Loucy (cell line): ENCODE results near the gene DCAF15.

Experiments used
- H2AFZ ChIP-seq: fragments of 200-600 bp; sonication (generic); 2 replicates; pipeline ENCODE4 v1.6.0; 2016; ENCODE audit warnings: antibody characterized with exemption, mild to moderate bottlenecking, low read length, moderate library complexity
- H3F3A ChIP-seq: fragments of 200-600 bp; 2 replicates; pipeline ENCODE4 v1.6.0; 2016; ENCODE audit warnings: antibody characterized with exemption, low read depth, mild to moderate bottlenecking
- H3K27me3 ChIP-seq: fragments of 200-600 bp; sonication (generic); 2 replicates; pipeline ENCODE4 v1.6.1; 2014; ENCODE audit warnings: low read length, mild to moderate bottlenecking; ENCODE audit not compliant: insufficient read depth, poor library complexity, severe bottlenecking
- H3K36me3 ChIP-seq: fragments of 200-600 bp; sonication (generic); 2 replicates; pipeline ENCODE4 v1.6.1; 2016; ENCODE audit warnings: low read length; ENCODE audit not compliant: insufficient read depth
- H3K4me1 ChIP-seq: fragments of 200-600 bp; sonication (generic); 2 replicates; pipeline ENCODE4 v1.5.1; 2014; ENCODE audit warnings: low read length, mild to moderate bottlenecking; ENCODE audit not compliant: insufficient read depth, poor library complexity, severe bottlenecking
- H3K4me2 ChIP-seq: fragments of 200-600 bp; sonication (generic); 2 replicates; pipeline ENCODE4 v1.6.0; 2014; ENCODE audit warnings: antibody characterized with exemption, low read length, low read depth, mild to moderate bottlenecking; ENCODE audit not compliant: poor library complexity, severe bottlenecking
- H3K4me3 ChIP-seq: fragments of 200-600 bp; sonication (generic); 2 replicates; pipeline ENCODE4 v1.5.1; 2014; ENCODE audit warnings: low read length, mild to moderate bottlenecking, mixed read lengths; ENCODE audit not compliant: poor library complexity, severe bottlenecking
- H3K79me2 ChIP-seq: fragments of 200-600 bp; sonication (generic); 2 replicates; pipeline ENCODE4 v1.6.1; 2014; ENCODE audit warnings: low read length; ENCODE audit not compliant: insufficient read depth
- H3K9ac ChIP-seq: fragments of 200-600 bp; sonication (generic); 2 replicates; pipeline ENCODE4 v1.6.0; 2014; ENCODE audit warnings: mild to moderate bottlenecking, low read depth, low read length, moderate library complexity; ENCODE audit not compliant: poor library complexity, severe bottlenecking
- H3K9me2 ChIP-seq: fragments of 200-600 bp; sonication (generic); replicated peaks from 2 replicates; pipeline ENCODE4 v1.6.1; 2016; ENCODE audit warnings: low read depth, low read length, mixed read lengths
- H3K9me3 ChIP-seq: fragments of 200-600 bp; sonication (generic); 2 replicates; pipeline ENCODE4 v1.6.1; 2014; ENCODE audit warnings: mild to moderate bottlenecking, antibody characterized with exemption, low read length, low read depth; ENCODE audit not compliant: insufficient read depth
- H4K20me1 ChIP-seq: fragments of 200-600 bp; sonication (generic); 2 replicates; pipeline ENCODE4 v1.6.0; 2014; ENCODE audit warnings: antibody characterized with exemption, low read length, mild to moderate bottlenecking; ENCODE audit not compliant: insufficient read depth, poor library complexity, severe bottlenecking
- EZH2phosphoT487 ChIP-seq: fragments of 200-600 bp; IDR thresholded peaks from 2 replicates; pipeline ENCODE4 v1.6.1; 2018; ENCODE audit warnings: antibody characterized with exemption, mild to moderate bottlenecking, moderate library complexity, borderline replicate concordance
- TF ChIP-seq, protein P1 (sequence below): fragments of 200-600 bp; sonication (generic); conservative IDR thresholded peaks from 2 replicates; pipeline ENCODE4 v1.5.1; 2014; ENCODE audit warnings: mild to moderate bottlenecking, antibody characterized with exemption, low read length

The DCAF15 gene

DNA sequence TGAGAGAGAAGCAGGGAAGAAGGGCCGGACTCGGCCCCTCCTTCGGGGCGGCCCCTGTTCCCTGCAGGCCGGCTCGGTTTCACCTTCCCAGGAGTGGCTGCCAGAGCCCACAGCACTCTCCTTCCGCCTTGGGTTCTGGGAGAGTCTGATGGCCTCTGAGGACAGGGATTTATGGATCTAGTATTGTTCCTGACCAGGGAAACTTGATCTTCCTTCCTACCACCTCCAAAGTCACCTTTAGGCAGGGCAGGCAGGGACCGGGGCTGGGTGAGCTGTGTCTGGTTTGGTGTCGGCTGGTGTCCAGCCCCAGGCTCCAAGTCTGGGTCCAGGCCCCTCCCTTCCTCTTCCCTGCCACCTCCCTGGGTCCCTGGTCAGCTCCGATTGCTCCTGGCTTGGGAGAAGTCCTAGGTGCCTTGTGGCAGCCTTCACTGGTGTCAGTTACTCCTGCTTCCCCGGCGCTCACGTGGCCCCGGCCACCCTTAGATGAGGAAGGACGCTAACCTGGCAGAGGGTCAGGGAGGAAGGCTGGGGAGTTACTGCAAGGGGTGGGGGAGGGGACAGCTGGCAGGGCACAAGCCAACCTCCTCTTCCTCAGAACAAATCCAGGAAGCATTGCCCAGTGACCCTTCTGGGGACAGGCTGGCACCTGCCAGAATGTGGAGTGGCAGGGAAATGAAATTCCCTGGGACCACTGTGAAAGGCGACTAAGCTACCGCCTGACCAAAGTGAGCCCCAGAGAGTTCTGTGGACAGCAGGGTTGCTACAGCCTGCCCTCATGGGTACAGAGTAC lies 35.0 kb downstream of the DCAF15 start:
- peak overlapping the region; percentile 72 for H3K4me3 ChIP-seq
- peaks cover 7% of the 10 kb centered on the region for H3F3A ChIP-seq
- peaks cover 72% of the 10 kb centered on the region for H3K4me1 ChIP-seq
- TF ChIP-seq EZH2phosphoT487, result no peak
- TF ChIP-seq, protein P1, sequence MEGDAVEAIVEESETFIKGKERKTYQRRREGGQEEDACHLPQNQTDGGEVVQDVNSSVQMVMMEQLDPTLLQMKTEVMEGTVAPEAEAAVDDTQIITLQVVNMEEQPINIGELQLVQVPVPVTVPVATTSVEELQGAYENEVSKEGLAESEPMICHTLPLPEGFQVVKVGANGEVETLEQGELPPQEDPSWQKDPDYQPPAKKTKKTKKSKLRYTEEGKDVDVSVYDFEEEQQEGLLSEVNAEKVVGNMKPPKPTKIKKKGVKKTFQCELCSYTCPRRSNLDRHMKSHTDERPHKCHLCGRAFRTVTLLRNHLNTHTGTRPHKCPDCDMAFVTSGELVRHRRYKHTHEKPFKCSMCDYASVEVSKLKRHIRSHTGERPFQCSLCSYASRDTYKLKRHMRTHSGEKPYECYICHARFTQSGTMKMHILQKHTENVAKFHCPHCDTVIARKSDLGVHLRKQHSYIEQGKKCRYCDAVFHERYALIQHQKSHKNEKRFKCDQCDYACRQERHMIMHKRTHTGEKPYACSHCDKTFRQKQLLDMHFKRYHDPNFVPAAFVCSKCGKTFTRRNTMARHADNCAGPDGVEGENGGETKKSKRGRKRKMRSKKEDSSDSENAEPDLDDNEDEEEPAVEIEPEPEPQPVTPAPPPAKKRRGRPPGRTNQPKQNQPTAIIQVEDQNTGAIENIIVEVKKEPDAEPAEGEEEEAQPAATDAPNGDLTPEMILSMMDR, result no peak
- peaks cover 7% of the 10 kb centered on the region; the same call in 1 of the 2 replicates for H3K36me3 ChIP-seq
- H2AFZ ChIP-seq, result no peak overlapping the region
- no peaks in the 10 kb centered on the region for H3K27me3 ChIP-seq
- no peaks in the 10 kb centered on the region for H3K9me2 ChIP-seq
- no peaks in the 10 kb centered on the region for H4K20me1 ChIP-seq
- no peaks in the 10 kb centered on the region for H3K9me3 ChIP-seq
- H3K9ac ChIP-seq, result peak overlapping the region; percentile 90
- H3K4me2 ChIP-seq, result peak overlapping the region; percentile 94
- H3K79me2 ChIP-seq, result peaks cover 9% of the 10 kb centered on the region; the same call in 1 of the 2 replicates

DNA sequence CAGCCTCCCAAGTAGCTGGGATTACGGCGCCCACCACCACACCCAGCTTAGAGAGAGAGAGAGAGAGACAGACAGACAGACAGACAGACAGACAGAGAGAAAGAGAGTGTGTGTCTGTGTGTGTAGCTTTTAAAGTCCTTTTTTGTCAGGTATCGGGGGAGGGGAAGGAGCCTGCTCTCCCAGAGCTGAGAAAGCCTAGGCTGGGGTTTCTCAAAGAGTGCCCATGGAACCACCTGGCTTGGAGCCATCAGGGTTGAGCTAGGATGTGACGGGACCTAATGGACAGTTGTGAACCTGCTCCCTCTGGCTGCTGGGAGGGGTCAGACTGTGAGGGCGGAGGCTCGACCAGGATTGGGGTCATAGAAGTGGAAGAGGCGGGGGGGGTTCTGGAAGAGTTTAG lies 37.2 kb downstream of the DCAF15 start:
- Histone ChIP-seq H3K9ac (peak overlapping the region; percentile 33), H3K9me3 (no peaks in the 10 kb centered on the region), H3K79me2 (peaks cover 9% of the 10 kb centered on the region; the same call in 1 of the 2 replicates), H3F3A (peaks cover 7% of the 10 kb centered on the region), H3K36me3 (peaks cover 13% of the 10 kb centered on the region; the same call in 1 of the 2 replicates), H3K9me2 (no peaks in the 10 kb centered on the region), H3K27me3 (no peaks in the 10 kb centered on the region), H3K4me1 (peaks cover 54% of the 10 kb centered on the region), H4K20me1 (no peaks in the 10 kb centered on the region), H3K4me2 (no peak overlapping the region), H2AFZ (no peak overlapping the region), H3K4me3 (no peak overlapping the region)
- TF ChIP-seq, protein P1, result no peak
- TF ChIP-seq EZH2phosphoT487, result no peak

DNA sequence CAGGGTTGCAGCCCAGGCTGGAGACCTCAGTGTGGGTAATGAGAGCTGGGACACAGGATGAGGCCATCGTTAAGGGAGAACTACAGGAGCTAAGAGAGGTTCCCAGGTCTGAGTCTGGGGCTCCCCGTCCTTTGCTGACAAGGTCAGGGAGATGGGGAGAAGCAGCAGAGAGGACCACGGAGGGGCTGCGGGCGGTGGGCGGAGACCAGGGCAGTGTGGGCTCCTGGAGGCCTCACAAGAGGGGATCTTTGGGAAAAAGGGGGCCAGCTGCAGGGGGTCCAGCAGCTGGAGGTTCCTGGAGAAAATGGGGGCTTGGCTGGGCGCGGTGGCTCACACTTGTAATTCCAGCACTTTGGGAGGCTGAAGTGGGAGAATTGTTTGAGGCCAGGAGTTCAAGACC lies 37.8 kb downstream of the DCAF15 start:
- Histone ChIP-seq H3K4me2 (no peak overlapping the region), H2AFZ (no peak overlapping the region), H3K4me3 (no peak overlapping the region), H3K27me3 (no peaks in the 10 kb centered on the region), H3F3A (peaks cover 7% of the 10 kb centered on the region), H3K9me2 (no peaks in the 10 kb centered on the region), H4K20me1 (no peaks in the 10 kb centered on the region), H3K4me1 (peaks cover 48% of the 10 kb centered on the region), H3K9ac (peak overlapping the region; percentile 33), H3K79me2 (peaks cover 9% of the 10 kb centered on the region; the same call in 1 of the 2 replicates), H3K36me3 (peaks cover 13% of the 10 kb centered on the region; the same call in 1 of the 2 replicates), H3K9me3 (no peaks in the 10 kb centered on the region)
- TF ChIP-seq EZH2phosphoT487, result no peak
- TF ChIP-seq, protein P1, result no peak
